ENCODE results near the gene C2CD3.
A peak's percentile ranks its signal among the peaks of the same experiment; 100 is the strongest.

Gene C2CD3

DNA sequence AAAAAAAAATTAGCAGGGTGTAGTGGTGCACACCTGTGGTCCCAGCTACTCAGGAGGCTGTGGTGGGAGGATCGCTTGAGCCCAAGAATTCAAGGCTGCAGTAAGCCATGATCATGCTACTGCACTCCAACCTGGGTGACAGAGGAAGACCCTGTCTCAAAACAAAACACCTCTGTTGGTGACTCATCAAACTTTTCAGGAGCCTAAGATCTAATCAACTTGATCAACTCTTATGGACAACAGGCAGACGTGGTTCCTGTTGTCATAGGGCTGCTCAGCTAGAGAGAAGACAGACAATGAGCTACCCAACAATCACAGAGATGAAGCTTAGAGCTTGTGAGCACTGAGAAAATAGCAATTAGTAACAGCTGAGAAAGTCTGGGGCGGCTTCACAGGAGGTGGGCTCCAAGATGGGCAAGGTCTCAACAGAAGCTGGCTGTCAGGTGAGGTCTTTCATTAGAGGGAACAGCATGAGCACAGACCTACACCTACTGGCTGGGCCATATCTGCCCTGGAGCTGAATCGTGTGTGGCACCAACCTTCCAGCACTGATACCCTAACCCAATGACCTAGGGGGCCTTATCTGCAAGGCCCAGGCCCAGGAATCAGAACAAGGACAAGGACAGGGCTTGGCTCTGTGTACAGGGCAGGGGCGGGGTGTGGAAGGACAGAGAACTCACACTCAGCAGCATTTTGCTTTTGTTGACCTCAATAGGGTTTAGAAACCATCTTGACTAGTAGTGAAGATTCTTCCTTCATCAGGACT, 154.7 kb downstream of the C2CD3 start:
- DNase-seq, result no peak

DNA sequence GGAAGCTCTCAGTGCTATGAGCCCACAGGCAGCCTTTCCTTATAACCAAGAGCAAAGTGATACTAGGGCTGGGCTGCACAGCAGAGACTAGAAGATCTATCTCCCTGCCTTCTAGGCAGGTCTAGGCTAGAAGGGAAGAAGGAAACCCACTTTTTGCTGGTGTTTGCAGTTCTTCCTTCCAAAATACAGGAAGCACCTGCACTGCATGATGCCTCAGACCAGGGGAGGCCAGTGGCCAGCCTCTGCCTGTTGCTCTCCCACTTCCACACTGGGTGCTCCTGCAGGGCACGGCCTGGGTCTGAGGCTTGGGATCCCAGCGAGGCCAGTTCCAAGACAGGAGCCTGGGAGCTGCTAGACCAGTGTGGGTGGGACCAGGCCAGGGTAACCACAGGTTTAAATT, 155.9 kb downstream of the C2CD3 start:
- no peak for DNase-seq

DNA sequence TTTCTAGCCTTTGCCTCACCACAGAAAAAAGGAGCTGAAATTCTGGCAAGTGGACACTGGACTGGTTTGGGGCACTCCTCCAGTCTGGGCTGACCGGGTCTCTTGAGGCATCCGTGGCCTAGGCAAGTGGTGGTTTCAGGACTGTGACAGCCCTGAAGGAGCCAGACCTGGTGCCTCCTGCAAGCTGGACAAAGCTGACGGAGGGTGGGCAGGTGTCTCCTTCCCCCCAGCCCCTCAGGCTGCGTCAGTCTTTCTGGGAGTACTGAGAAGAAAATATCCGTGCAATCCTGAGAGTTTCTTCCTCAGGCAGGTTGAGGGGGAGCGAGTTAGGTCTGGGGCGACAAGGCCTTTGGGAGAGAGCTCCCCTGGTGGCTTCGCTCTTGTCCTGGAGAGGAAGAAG, 157.7 kb downstream of the C2CD3 start:
- DNase-seq, result no peak

DNA sequence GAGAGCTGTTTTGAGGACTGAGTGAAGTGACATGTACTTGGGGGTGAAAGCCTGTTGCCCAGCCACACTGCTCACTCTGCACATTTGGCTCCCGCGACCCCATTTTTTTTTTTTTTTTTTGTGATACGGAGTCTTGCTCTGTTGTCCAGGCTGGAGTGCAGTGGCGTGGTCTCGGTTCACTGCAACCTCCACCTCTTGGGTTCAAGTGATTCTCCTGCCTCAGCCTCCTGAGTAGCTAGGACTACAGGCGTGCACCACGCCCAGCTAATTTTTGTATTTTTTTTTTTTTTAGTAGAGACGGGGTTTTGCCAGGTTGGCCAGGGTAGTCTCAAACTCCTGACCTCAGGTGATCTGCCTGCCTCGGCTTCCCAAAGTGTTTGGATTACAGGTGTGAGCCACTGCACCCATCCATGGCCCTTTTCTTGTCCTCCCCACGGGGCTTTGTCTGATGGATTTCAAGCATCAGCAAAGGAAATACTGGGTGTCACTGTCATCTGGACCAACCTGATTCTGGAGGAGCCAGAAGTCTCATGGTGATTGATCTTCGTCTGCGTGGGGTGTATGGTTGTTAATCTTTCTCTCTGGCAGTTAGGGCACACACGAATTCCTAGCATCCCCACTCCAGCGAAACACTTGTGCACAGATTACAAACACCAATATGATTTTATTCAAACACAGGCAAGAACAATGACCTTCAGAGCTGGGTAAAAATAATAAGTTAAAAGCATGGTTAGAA, 158.6 kb downstream of the C2CD3 start:
- no peak for DNase-seq

DNA sequence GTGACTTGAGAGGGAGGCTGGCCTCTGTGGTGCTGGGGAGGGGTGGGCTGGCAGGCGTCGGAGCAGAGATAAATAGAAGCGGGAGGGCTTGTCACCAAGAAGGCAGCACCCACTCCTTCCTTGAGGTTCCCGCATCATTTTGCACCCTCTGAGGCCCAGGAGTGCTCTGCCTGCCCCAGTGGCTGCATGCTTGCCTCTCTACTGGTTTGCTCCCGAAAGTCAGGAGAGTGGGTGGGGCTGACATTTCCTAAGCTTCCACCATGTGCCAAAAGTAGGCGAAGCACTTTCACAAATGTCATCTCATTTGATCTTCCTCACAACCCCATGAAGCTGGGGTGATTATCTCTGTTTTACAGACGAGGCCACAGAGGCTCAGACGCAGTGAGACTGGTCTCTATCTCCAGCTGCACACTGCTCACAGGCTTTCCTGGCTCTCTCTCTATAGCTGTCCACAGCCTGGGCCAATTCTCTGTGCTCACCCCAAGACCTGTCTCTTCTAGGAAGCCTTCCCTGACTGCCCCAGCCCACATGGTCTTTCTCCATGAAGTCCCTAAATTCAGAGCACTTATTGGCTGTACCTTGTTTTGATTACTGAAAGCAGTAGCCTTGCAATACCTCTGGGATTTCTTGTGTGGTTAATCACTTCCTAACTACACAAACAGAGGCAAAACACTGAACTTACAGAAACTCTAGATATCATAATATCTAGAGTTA, 159.3 kb downstream of the C2CD3 start:
- DNase-seq, result peak; percentile 72

DNA sequence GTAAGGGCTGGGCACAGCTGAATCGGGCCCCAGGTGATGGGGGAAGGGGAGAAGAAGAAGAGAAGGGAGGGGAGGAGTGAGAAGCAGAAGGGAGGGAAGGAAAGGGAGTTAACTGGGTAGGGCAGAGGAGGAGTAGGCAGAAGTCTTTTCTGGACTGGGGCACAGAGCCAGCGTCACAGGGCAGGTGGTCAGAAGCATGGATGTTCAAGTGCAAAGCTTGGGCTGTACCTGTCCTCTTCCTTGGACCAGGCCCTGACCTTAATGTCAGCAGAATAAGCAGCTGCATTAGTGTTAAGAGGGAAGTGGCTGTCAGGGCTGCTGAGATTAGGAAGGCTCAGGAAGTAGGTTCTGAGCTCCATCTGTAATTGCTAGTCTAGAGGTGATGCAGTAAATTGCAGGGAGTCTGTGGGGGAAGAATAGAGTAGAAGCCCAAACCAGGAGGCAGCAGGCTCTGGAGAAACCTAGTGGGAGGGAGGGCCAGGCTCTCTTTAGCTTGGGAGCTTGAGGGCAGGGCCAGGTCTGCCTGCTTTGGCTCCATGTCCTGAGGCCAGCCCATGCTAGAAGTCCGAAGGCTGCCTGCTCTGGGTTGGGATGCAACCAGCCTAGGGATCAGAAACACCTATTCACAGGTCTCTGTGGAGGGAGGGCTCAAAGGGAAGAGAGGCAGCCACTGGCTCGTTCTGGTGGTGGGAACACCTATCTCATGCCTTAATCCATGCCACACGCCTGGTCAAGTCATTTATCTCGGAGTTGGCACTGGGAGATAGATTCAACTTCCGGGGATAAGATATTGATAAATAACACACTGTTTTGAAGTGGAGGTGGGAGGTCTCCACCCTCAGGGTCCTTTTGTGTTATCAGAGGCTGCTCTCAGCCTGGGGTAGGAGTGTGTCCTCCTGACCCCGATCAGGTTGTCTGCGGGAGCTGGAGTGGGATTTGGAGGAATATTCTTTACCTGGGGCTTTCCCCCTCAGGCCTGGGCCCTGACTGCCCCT, 160.2 kb downstream of the C2CD3 start:
- no peak for DNase-seq

DNA sequence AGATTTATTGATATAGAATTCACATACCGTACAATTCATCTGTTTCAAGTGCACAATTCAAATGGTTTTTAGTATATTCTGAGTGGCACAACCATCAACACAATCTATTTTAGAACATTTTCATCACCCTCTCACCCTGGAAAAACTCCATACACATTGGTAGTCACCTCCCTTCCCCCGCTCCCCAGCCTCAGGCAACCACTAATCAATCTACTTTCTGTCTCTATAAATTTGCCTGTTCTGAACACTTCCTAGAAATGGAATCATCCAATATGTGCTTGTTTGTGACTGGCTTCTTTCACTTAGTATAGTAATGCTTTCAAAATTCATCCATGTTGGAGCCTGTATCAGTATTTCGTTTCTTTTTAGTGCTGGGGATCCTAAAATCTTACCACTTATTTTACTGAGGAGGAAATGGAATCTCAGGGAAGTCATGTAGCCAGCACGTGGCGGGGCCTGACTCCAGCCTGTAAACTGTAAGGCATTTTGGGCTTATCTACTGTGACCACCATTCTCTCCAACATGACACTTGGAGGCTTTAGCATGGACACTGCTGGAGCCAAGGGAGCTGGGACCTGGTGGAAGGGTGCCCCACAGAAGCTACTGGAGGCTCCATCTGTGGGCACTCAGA, 161.0 kb downstream of the C2CD3 start:
- peak; percentile 56 for DNase-seq

DNA sequence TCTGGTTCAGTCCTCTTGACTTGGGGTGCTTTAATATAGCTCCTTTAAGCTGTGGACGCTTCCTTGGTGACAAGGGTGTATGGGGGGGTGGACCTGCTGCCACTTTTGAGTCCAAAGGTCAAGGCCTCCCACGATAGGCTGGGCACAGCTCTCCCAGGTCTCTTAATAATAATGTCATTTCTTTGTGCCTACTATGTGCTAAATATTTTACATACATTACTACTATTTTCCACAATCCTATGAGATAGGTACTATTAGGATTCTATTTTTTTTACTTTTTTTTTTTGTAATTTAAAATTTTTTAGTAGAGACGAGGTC, 161.6 kb downstream of the C2CD3 start:
- no peak for DNase-seq

DNA sequence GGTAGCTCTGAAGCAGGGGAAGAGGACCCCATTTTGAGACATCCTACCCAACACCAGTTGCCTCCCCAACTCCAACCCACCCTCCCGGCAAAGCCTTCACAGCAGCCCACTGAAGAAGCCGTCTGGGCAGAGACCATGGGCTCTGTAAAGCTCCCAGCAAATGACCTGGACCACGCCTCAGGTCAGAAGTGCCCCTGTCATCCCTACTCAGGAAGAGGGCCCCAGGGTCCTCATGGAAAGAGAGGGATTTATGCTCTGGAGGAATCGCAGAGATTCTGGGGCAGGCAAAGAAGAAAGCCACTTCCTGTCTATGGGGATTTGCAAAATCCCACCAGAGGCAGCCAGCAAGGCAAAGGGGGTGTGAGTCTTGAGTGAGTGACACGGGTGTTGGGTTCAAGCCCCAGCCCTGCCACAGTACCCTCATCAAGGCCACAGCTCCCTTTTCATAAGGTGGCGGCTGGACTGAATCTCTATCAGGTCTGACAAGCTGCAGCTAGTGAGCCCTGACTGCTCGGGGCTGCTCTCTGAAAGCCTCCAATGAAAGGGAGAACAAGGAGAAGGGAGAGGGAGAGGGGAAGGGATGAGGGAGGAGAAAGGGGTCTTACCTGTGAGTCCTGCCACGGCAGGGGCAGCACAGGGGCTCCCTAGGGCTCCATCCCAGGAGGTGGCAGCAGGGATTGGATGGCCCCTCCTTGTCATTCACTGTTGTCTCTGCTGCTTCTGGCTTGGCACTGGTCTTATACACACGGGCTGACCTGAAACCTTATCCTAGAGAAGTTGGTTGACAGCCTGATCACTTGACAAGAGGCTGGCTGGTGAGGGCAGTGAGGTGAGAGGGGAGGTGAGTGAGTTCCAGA, 162.2 kb downstream of the C2CD3 start, which contains the start of gene UCP3:
Gene UCP3 (minus strand): TSS at position 713 of the 857 bp plus-strand sequence. CDS start 2,043 bp downstream, outside the sequence.
- DNase-seq, result no peak

DNA sequence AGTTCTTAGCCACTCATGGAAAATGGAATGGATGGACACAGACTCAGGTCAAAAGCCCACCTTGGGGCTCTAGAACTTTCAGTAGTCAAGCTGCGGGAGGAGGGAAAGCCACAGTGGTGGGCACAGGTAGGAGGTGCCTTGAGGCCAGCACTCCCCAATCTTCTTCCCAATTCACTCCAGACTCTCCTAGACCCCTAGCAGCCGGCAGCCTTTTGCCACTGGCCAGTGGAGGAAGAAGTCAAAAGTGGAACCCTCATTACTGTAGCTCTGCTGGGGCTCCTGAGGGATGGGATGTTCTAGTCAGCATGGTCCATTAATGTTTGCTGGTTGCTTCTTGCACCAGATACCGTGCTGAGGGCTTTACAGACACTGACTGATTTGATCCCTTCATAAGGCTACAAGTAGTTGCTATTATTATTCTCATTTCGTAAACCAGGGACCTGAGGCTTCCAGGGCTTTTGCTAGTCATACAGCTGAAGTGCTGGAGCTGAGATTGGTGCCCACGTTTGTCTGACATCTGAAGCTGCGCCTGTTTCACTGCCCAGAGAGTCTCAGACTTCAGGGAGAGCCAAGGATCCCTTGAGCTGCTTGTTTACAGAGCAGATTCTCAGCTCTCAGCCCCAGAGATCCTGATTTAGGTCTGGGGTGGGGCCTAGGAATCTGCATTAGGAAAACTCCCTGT, 163.0 kb downstream of the C2CD3 start:
- no peak for DNase-seq

DNA sequence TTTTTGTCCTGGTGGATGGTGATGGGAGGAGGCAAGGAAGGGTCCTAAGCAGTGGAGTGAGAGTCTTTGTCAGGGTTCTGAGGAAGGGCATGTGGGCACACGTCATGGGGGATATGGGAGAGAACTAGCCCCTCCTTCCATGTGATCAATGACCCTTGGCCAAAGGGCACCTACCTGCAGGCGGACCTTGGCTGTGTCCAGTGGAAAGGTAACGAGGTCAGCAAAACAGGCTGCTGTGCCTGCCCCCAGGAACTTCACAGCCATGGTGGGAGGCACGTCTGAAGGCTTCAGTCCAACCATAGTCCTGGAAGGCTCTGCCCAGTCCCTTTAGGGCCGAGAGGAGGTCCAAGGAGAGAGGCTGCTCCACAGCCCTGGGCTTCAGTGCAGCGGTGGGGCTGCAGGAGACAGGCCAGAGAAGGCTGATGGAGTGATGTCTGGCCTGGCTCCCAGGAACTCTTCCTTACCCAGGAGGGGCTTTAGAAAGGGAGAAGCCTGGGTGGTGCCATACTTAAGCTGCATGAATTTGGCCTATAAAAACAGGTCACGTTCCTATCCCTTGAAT, 164.0 kb downstream of the C2CD3 start:
- no peak for DNase-seq

DNA sequence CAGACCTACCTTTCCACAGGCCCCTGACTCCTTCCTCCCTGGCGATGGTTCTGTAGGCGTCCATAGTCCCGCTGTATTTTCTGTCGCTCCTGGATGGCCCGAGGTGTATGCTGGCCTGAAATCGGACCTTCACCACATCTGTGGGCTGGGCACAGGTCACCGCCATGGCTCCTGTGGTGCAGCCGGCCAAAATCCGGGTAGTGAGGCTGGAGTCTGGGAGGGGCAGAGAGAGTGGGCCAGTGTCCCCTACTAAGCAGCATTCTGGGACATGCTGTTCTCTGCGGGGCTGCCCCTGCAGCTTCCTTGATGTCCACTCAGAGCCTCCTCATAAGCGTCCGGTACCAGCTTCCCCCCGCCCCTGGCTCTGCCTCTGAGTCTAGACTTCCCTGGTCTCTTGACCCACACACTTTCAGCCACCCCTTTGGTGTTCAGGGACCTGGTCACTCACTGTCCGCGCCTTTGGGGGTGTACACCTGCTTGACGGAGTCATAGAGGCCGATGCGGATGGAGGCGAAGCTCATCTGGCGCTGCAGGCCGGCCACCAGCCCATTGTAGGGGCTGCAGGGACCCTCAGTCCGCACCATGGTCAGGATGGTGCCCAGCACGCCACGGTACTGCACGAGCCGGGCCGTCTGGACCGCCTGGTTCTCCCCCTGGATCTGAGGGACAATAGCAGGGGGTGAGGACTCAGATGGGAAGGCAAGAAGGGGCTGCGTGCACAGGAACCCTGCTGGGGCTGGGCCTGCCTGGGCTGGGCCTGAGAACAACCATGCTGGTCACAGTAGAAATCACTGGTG, 164.9 kb downstream of the C2CD3 start:
- no peak for DNase-seq

DNA sequence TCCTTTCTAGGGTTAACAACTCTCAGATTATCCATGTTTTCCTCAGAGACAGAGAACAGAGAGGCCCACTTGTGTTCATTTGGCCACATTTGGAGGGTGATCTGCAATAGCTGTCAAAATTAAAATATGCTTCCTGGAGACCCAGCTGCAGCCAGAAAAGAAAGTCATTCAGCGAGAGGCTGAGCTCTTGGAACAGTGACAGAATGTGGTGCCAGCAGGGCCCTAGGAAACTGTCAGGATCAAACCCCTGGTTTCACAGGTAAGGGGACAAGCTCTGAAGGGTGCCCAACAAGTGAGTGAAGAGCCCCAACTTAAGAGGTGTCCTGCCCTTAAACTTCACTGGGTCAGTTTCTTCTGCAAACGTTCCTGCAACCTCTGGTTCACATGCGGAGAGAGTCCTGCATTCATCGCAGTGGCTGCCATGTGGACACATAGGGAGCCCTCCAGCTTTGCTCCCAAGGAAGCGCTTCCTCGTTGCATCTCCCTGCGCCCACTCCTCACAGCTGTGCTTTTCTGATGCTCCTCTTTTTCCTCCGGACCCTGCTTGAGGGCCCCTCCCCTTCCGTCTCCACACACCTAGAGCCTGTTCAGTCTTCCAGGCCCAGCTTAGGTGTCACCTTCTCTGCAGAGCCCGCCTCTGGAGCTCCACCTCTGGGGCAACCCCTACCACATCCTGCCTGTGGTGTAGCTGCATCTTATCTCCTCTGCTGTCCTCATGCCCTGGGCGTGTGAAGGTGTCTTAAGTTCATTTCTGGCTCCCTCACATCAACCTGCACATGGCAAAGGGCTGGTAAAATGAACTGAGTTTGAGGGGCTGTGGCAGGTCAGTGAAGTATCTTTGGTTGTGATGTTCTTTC, 165.8 kb downstream of the C2CD3 start:
- DNase-seq, result peak; percentile 86

DNA sequence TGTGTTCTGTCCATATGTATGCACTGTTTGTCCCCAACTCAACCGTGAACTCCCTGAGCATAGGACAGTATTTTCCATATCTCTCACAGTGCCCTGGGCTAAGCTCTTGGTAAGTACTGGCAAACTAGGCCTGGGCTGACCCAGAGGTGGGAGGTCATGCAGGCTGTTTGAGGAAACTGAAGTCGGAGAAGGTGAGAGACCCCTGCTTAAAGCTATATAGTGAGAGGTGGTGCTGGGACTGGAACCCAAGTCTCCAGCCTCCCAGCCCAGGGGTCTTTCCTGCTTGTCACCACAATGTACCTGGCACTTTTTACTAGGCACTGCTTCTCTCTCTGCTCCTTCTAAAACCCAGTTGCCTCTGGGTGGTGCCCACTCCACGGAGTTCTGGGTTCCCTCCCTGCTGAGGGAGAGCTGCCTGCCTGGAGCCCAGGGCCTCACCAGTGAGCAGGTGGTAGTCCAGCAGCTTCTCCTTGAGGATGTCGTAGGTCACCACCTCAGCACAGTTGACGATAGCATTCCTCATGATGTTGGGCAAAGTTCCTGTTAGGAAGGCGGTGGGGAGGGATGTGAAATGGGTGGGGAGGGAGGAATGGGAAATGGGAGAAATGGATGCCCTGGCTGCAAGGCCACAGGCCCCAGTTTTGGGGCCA, 166.6 kb downstream of the C2CD3 start:
- DNase-seq, result no peak

DNA sequence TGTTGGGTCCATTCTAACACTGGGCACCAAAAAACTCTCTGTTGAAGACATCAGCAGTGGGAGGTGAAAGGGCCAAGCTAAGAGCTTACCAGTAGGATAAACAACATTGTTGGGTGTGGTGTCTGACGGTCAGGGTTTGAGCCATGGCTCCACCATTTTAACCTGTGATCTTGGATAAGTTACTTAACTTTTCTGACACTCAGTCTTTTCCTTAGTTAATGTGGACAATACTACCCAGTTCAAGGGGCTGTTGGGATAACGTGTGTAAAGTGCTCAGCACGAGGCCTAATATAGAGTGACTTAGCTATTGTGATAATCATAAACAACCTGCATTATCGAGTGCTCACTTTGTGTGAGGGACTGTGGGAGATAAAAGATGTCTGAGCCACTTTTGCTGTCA, 168.0 kb downstream of the C2CD3 start:
- no peak for DNase-seq

DNA sequence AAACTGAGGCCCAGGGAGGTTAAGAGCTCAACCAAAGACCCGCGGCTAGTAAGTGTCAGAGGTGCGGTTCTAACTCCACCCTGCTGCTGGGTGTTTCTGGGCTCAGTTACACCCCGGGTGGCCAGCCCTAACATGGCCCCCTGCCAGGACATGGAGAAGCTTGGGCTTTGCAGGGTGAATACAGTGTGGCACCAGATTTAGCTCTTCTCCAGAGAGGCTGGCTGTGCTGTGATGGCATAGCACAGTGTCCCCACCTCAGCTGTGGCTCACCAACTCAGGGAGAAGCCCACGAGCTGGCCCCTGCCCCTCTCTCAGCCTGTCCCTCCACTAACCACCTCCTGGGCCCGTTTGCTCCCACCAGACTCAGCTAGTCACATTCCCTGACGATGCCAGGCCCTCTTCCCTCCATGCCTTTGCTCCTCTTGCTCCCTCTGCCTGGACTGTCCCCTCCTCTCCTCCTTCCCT, 168.9 kb downstream of the C2CD3 start:
- DNase-seq, result no peak

DNA sequence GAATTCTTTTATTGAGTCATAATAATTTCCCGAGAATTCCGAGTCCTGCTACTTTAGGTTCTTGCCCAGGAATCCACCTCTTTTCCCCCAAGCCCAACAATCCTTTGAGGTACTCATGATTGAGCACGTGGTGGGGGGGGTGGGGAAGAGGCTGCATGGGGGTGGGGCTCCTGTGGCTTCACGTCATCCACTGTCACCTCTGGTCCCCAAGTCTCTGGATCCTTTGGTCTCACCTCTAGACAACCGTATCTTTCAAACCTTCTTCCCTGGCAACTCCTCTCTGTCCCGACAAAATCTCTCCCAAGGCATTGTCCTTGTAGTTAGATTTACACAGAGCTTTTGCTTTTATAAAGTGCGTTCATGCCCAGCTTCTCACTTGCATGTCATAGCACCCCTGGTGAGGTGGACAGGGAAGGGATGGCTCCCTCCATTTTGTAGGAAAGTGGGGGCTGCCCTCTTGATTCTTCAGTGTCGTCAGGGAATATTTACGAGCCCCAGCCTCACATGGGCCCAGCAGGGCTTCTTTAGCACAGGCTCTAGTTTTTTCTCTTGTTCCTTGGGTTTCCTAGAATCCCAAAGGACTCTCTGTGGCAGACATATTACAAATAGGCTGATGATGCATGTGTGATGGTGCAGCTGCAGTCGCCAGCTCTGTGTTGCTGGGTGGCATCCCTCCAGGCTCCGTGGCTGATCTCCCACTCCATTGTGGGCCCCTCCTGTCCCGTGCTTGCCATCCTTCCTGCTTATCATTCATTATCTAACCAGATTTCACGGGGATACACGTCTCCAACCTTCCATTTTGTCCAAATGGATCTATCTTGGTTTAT, 170.3 kb downstream of the C2CD3 start:
- DNase-seq, result no peak

Data from activated CD4-positive, alpha-beta T cell treated with anti-CD3 and anti-CD28 coated beads for 48 hours (primary cell).